T-cell (primary cell): Measurements from ENCODE around the gene AGO3. TPM values are rescaled to one million over a fixed set of nuclear protein-coding genes. Genes with fewer than 3 reads are reported as not detected.

Source experiments
- ATAC-seq, 4 experiments: fragments of 200-7000 bp in 3 of 4; fragments of 150-1000 bp in 1 of 4; cut with Tn5 transposase; replicated peaks in 1 of 4; 1 replicate in 3 of 4; 2 replicates in 1 of 4; pipeline ENCODE4 v1.10.0; 2021; ENCODE audit warnings: moderate library complexity in 3 of 4, mild to moderate bottlenecking in 2 of 4, moderate number of reproducible peaks in 1 of 4
- CTCF ChIA-PET, 2 donors: fragments of 300-600 bp; sonication (Branson Sonifier 250); formaldehyde crosslinking; loops; one replicate each; lab custom pipeline; 2022; ENCODE audit warnings: antibody characterized with exemption in 2 of 2; lab: Charles Lee
- POLR2A ChIA-PET, 2 donors: fragments of 300-600 bp; sonication (Branson Sonifier 250); formaldehyde crosslinking; loops; one replicate each; lab custom pipeline; 2022; ENCODE audit warnings: antibody characterized with exemption in 2 of 2; lab: Charles Lee
- DNase-seq, 35 experiments: peaks; one replicate each; pipeline versions ENCODE4 v3.0.0 to v3.0.0-alpha.2; 2013 to 2023
- H3K27ac ChIP-seq: one replicate; pipeline ENCODE4 v1.5.1; 2013; ENCODE audit warnings: low read length
- H3K27me3 ChIP-seq, 2 experiments: replicated peaks in 1 of 2; 1 replicate in 1 of 2; 2 replicates in 1 of 2; pipeline versions ENCODE4 v1.6.1 to v1.7.0; 2013; ENCODE audit warnings: low read length in 1 of 2, mixed read lengths in 1 of 2; ENCODE audit not compliant: control insufficient read depth in 2 of 2, insufficient read depth in 2 of 2; ENCODE audit errors: extremely low read depth in 1 of 2
- H3K36me3 ChIP-seq, 2 donors: 1 replicate in 1 of 2; 2 replicates in 1 of 2; pipeline versions ENCODE4 v1.6.1 to v1.7.0; 2013; ENCODE audit warnings: low read length in 1 of 2; ENCODE audit not compliant: control insufficient read depth in 2 of 2, insufficient read depth in 1 of 2; ENCODE audit errors: extremely low read depth in 1 of 2
- H3K4me1 ChIP-seq, 2 experiments: 1 replicate in 1 of 2; 2 replicates in 1 of 2; pipeline versions ENCODE4 v1.6.1 to v1.7.0; 2013; ENCODE audit warnings: low read length in 2 of 2, mixed read lengths in 1 of 2; ENCODE audit not compliant: insufficient read depth in 2 of 2, control insufficient read depth in 1 of 2; ENCODE audit errors: extremely low read depth in 1 of 2
- H3K4me3 ChIP-seq, 2 donors: 1 replicate in 1 of 2; 2 replicates in 1 of 2; pipeline versions ENCODE4 v1.5.1 to v1.7.0; 2013; ENCODE audit warnings: mild to moderate bottlenecking in 2 of 2, low read length in 1 of 2, moderate library complexity in 1 of 2; ENCODE audit not compliant: control insufficient read depth in 1 of 2; ENCODE audit errors: extremely low read depth in 1 of 2
- H3K9me3 ChIP-seq: 2 replicates; pipeline ENCODE4 v1.7.0; 2013
- H3K27ac Mint-ChIP-seq, 2 donors: one replicate each; pipeline ENCODE4 v1.8.0; 2020 to 2021; ENCODE audit warnings: mild to moderate bottlenecking in 2 of 2, mixed read lengths in 2 of 2
- H3K27me3 Mint-ChIP-seq, 2 donors: one replicate each; pipeline ENCODE4 v1.8.0; 2021 to 2022; ENCODE audit warnings: mixed read lengths in 2 of 2
- H3K36me3 Mint-ChIP-seq: one replicate; pipeline ENCODE4 v1.8.0; 2021; ENCODE audit warnings: mixed read lengths
- H3K4me1 Mint-ChIP-seq, 3 donors: one replicate each; pipeline ENCODE4 v1.8.0; 2020 to 2022; ENCODE audit warnings: mixed read lengths in 3 of 3, mild to moderate bottlenecking in 1 of 3
- H3K4me3 Mint-ChIP-seq, 3 donors: one replicate each; pipeline ENCODE4 v1.8.0; 2020 to 2022; ENCODE audit warnings: mild to moderate bottlenecking in 3 of 3, mixed read lengths in 3 of 3, moderate library complexity in 3 of 3
- H3K9me3 Mint-ChIP-seq, 3 donors: one replicate each; pipeline ENCODE4 v1.8.0; 2020 to 2022; ENCODE audit warnings: mixed read lengths in 3 of 3
- WGBS: methylation state at CpG from one replicate; pipeline ENCODE4 v1.1.5; 2013; ENCODE audit warnings: missing lambda C conversion rate; ENCODE audit not compliant: insufficient coverage; 5-methylcytosine and 5-hydroxymethylcytosine counted together
- total RNA-seq, 35 experiments: library from RNA in 6 of 35; stranded (reverse) in 6 of 35; fragments of 120-200 nt in 1 of 35; gene quantifications; one replicate each; pipeline versions ENCODE4 v1.2.1 to v1.2.4 and lab custom pipeline; 2013 to 2026

The AGO3 gene
- total RNA-seq, 5 donors from 2014 or later (not counting 1 experiment from before 2014, with no cell fraction given), result 33.4 to 44.0 (median 37.5) TPM

GRCh38 chr1:35929730-35930592 is 944 bp upstream of the AGO3 start:
- Mint-ChIP-seq H3K27me3 (no peaks in the 10 kb centered on the region), H3K36me3 (no peaks in the 10 kb centered on the region), H3K27ac (peak overlapping the region; percentile 94 to 96), H3K4me3 (peak overlapping the region; percentile 89 to 91 (median 91)), H3K9me3 (no peaks in the 10 kb centered on the region), H3K4me1 (peaks cover 28 to 33% (median 30%) of the 10 kb centered on the region in 3 donors)
- H3K9me3 ChIP-seq, result no peaks in the 10 kb centered on the region
- H3K4me3 ChIP-seq, result peak overlapping the region; percentile 70 to 78
- CTCF ChIA-PET, result interaction anchor here in 1 of 2 donors (0.6 to 2.0 kb wide), 4 partner anchors 13 to 47 kb away, joined by 3 to 7 read pairs (median 4); partner anchors contain the start of gene AGO1
- H3K36me3 ChIP-seq, result no peaks in the 10 kb centered on the region
- POLR2A ChIA-PET, result no interaction called here
- H3K27me3 ChIP-seq, result no peaks in the 10 kb centered on the region
- peak overlapping the region; percentile 89 for H3K27ac ChIP-seq
- WGBS, result 2% methylated on average over 7 of the region's 15 CpGs
- DNase-seq (peak in 29 of 35 experiments; percentile 1 to 62 (median 19)), ATAC-seq (peak in 1 of 4 experiments; percentile 9)
- H3K4me1 ChIP-seq, result peaks cover 11 to 15% of the 10 kb centered on the region in 2 experiments

- no peaks in the 10 kb centered on the region for H3K9me3 Mint-ChIP-seq
- H3K27me3 ChIP-seq, result no peaks in the 10 kb centered on the region
- peak overlapping the region; percentile 84 to 93 (median 91) for H3K4me3 Mint-ChIP-seq
- DNase-seq, result peak in 7 of 35 experiments; percentile 2 to 47 (median 7)
- H3K27me3 Mint-ChIP-seq, result no peaks in the 10 kb centered on the region
- H3K9me3 ChIP-seq, result no peaks in the 10 kb centered on the region
- H3K4me1 Mint-ChIP-seq, result peaks cover 28 to 40% (median 37%) of the 10 kb centered on the region in 3 donors
- WGBS, result 0% methylated on average over 17 of the region's 28 CpGs
- no peak for ATAC-seq
- peaks cover 11 to 15% of the 10 kb centered on the region in 2 experiments for H3K4me1 ChIP-seq
- peak overlapping the region; percentile 64 for H3K27ac ChIP-seq
- POLR2A ChIA-PET, result no interaction called here
- peak overlapping the region; percentile 57 to 78 for H3K4me3 ChIP-seq
- no peaks in the 10 kb centered on the region for H3K36me3 ChIP-seq
- no peaks in the 10 kb centered on the region for H3K36me3 Mint-ChIP-seq
- peak overlapping the region; percentile 85 to 88 for H3K27ac Mint-ChIP-seq
- CTCF ChIA-PET, result interaction anchor here in 1 of 2 donors (1.1 to 2.0 kb wide), 2 partner anchors 14 to 49 kb away, joined by 3 to 7 read pairs; partner anchors contain the start of gene AGO1
These were observed 697 bp downstream of the AGO3 start for GRCh38 chr1:35931446-35932157.

GRCh38 chr1:35932158-35932636 is 1.3 kb downstream of the AGO3 start:
- no CpG with 5 or more reads among the region's 7 CpGs for WGBS
- H3K4me3 ChIP-seq, result peak overlapping the region in 1 of 2 donors; percentile 57
- POLR2A ChIA-PET, result no interaction called here
- no peaks in the 10 kb centered on the region for H3K36me3 ChIP-seq
- no peak for DNase-seq
- CTCF ChIA-PET, result interaction anchor here in 1 of 2 donors (1.1 kb wide), 1 partner anchor 10 kb away, joined by 4 read pairs; no protein-coding TSS in a partner anchor
- H3K27me3 ChIP-seq, result no peaks in the 10 kb centered on the region
- H3K27ac Mint-ChIP-seq, result peak overlapping the region in 1 of 2 donors; percentile 48
- H3K9me3 Mint-ChIP-seq, result no peaks in the 10 kb centered on the region
- H3K4me3 Mint-ChIP-seq, result peak overlapping the region; percentile 84 to 93 (median 91)
- H3K4me1 Mint-ChIP-seq, result peaks cover 28 to 43% (median 40%) of the 10 kb centered on the region in 3 donors
- no peaks in the 10 kb centered on the region for H3K36me3 Mint-ChIP-seq
- peak overlapping the region; percentile 64 for H3K27ac ChIP-seq
- no peak for ATAC-seq
- no peaks in the 10 kb centered on the region for H3K27me3 Mint-ChIP-seq
- no peaks in the 10 kb centered on the region for H3K9me3 ChIP-seq
- H3K4me1 ChIP-seq, result peaks cover 11 to 15% of the 10 kb centered on the region in 2 experiments

GRCh38 chr1:35932941-35933340 is 2.0 kb downstream of the AGO3 start:
- no peaks in the 10 kb centered on the region for H3K27me3 Mint-ChIP-seq
- H3K4me3 ChIP-seq, result no peak overlapping the region
- no peak overlapping the region for H3K27ac ChIP-seq
- DNase-seq, result no peak
- no peak for ATAC-seq
- no peaks in the 10 kb centered on the region for H3K36me3 ChIP-seq
- no peaks in the 10 kb centered on the region for H3K36me3 Mint-ChIP-seq
- H3K9me3 ChIP-seq, result no peaks in the 10 kb centered on the region
- no peaks in the 10 kb centered on the region for H3K27me3 ChIP-seq
- peaks cover 11 to 15% of the 10 kb centered on the region in 2 experiments for H3K4me1 ChIP-seq
- H3K27ac Mint-ChIP-seq, result no peak overlapping the region
- ChIA-PET POLR2A (interaction anchor here in 1 of 2 donors (0.5 kb wide), 2 partner anchors 23 to 740 kb away, joined by 3 to 7 read pairs; partner anchors contain the start of gene SFPQ), CTCF (interaction anchor here in 1 of 2 donors (0.5 to 1.1 kb wide), 3 partner anchors 10 to 158 kb away, joined by 4 to 6 read pairs (median 4); no protein-coding TSS in a partner anchor)
- peak overlapping the region; percentile 2 to 91 (median 84) for H3K4me3 Mint-ChIP-seq
- peaks cover 28 to 44% (median 40%) of the 10 kb centered on the region in 3 donors for H3K4me1 Mint-ChIP-seq
- H3K9me3 Mint-ChIP-seq, result no peaks in the 10 kb centered on the region

- no CpG with 5 or more reads among the region's 2 CpGs for WGBS
- Mint-ChIP-seq H3K9me3 (no peaks in the 10 kb centered on the region), H3K27ac (no peak overlapping the region), H3K4me3 (no peak overlapping the region), H3K36me3 (peaks cover 5% of the 10 kb centered on the region), H3K27me3 (no peaks in the 10 kb centered on the region), H3K4me1 (peaks cover 36 to 50% (median 49%) of the 10 kb centered on the region in 3 donors)
- H3K4me1 ChIP-seq, result peaks cover 6 to 9% of the 10 kb centered on the region in 2 experiments
- POLR2A ChIA-PET, result no interaction called here
- no peak overlapping the region for H3K4me3 ChIP-seq
- H3K27ac ChIP-seq, result no peak overlapping the region
- no peak for ATAC-seq
- no peaks in the 10 kb centered on the region for H3K27me3 ChIP-seq
- no peaks in the 10 kb centered on the region for H3K9me3 ChIP-seq
- DNase-seq, result no peak
- H3K36me3 ChIP-seq, result no peaks in the 10 kb centered on the region
- CTCF ChIA-PET, result no interaction called here
These were observed 4.8 kb downstream of the AGO3 start for GRCh38 chr1:35935442-35936388.
